Hypothalamus (tissue), 51 donors: ENCODE data around the gene TECR.
"Not testable (repeated sequence)": the region's sequence is repeated elsewhere in the genome, so short reads cannot be mapped to it uniquely, and the experiment has no call there.

ENCODE experiments used
- DNase-seq, 51 donors: peaks; one replicate each; lab custom pipeline; 2025; lab: John Stamatoyannopoulos, UW

The TECR gene

GRCh38 chr19:14529254-14530004 lies at the start of gene TECR:
TSS of gene TECR (plus strand) at chr19:14529594. CDS start at chr19:14529697, 103 bp downstream.
- DNase-seq = peak; percentile 93 to 100 (median 99)

GRCh38 chr19:14479975-14480699 lies 49.3 kb upstream of the TECR start:
- DNase-seq = peak in 6 of 51 donors; percentile 5 to 37 (median 20)

DNA sequence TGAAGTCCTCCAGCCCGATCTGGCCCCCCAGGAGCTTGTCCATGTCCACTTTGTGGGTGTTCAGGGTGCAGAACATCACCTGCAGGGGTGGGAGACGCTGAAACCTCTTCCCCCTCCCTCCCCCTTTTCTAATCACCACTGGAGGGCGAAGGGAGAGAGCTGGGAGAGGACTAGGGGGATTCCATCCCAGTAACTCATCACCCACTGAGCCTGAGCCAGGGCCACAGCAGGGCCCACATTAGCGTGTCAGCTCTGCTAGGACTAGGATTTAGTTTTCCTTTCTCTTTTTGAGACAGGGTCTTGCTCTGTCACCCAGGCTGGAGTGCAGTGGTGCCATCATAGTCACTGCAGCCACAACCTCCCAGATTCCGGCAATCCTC lies 48.7 kb upstream of the TECR start:
- no peak for DNase-seq

DNA sequence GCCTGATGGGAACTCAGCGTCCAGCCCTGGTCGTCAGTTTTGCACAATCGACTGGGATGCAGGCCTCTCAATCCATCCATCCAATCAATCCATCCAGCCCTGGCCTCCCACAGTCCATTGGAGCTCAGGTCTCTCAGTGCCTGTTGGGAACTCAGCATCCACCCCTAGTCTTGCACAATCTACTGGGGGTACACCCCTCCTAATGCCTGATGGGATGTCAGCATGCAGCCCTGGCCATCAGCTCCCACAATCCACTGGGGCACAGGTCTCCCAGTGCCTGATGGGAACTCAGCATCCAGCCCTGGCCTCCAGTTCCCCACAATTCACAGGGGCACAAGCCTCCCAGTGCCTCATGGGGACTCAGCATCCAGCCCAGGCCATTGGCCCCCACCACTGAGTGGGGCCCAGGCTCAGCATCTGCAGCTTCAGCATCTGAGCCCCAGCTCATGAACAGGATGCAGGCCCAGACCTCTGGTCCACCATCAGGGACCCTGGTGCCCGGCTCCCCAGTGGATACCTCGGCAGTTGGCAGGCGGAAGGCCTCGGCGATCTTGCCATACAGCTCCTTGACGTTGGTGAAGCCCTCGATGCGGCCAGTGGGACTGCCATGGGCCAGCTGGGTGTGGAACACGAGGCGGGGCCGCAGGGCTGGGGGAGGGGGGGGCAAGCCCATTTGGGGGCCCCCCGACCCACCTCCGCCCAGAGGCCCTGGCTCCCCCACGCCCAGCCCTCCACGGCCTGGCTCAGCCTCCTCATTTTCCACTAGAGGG lies 47.0 kb upstream of the TECR start:
- no peak for DNase-seq

DNA sequence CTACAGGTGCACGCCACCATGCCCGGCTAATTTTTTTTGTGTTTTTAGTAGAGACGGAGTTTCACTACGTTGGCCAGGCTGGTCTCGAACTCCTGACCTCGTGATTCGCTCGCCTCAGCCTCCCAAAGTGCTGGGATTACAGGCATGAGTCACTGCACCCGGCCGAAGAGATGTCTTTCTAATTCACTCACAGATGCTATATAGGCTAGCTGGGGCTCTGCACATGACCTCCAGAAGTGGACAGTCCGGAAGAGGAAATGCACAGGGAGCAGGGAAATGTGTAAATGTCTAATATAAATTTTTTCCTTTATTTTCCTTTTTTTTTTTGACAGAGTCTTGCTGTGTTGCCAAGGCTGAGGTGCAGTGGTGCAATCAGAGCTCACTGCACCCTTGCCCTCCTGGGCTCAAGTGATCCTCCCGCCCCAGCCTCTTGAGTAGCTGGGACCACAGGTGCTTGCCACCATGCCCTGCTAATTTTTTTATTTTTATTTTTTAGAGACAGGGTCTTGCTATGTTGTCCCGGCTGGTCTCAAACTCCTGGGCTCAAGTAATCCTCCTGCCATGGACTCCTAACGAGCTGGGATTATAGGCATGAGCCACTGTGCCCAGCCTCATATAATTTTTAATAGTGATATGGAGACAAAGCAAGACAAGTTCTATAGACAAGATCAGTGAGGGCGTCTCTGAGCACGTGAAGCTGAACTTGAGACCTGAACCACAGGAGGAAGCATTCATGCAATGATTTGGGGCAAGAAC lies 41.8 kb upstream of the TECR start:
- DNase-seq = no peak

GRCh38 chr19:14492756-14493337 lies 36.5 kb upstream of the TECR start:
- DNase-seq = no peak

- no peak for DNase-seq
Measured at GRCh38 chr19:14494411-14494810, 35.0 kb upstream of the TECR start.

GRCh38 chr19:14494910-14495671 lies 34.3 kb upstream of the TECR start:
- peak in 1 of 51 donors; percentile 11 for DNase-seq

- no peak for DNase-seq
Measured at GRCh38 chr19:14495672-14496028, 33.7 kb upstream of the TECR start.

- peak; percentile 88 to 99 (median 97) for DNase-seq
Measured at GRCh38 chr19:14496029-14496833, 33.2 kb upstream of the TECR start, which contains the start of gene GIPC1. TSS of gene GIPC1 (minus strand) at chr19:14496127. CDS start at chr19:14482976, 13,151 bp downstream.

- DNase-seq = no peak
Measured at GRCh38 chr19:14496834-14497227, 32.6 kb upstream of the TECR start.

DNA sequence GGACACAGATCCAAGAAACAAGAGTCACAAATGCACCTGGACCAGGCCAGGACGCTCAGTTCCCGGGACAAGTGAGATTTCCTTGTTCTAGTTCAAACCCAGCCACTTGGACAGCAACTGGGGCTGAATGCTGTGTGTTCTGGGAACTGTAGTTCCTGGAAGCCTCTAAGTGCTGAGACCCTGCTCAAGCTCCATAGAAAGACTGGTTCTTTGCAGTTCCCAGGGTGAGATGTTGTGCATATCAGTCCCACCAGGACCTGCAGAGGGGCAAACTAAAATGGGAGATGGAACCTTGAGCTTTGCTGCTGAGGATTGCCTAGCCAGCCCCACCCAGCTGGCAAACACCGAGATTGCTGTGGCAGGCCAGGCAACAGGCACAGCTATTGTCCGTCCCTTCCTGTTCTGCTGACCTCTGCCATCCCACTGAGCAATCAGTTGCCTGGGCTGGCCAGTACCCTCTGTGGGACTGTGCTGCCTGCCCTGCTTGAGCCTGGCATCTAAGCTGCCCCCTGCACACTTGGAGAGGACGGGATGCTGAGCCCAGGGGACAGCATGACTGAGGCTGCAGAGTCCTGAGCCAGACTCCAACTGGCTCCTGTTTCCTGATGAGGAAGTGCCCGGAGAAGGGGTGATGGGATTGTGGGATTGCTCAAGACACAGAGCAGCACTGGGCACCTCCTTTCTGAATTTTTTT lies 32.0 kb upstream of the TECR start:
- DNase-seq = peak in 42 of 51 donors; percentile 17 to 83 (median 51)

DNA sequence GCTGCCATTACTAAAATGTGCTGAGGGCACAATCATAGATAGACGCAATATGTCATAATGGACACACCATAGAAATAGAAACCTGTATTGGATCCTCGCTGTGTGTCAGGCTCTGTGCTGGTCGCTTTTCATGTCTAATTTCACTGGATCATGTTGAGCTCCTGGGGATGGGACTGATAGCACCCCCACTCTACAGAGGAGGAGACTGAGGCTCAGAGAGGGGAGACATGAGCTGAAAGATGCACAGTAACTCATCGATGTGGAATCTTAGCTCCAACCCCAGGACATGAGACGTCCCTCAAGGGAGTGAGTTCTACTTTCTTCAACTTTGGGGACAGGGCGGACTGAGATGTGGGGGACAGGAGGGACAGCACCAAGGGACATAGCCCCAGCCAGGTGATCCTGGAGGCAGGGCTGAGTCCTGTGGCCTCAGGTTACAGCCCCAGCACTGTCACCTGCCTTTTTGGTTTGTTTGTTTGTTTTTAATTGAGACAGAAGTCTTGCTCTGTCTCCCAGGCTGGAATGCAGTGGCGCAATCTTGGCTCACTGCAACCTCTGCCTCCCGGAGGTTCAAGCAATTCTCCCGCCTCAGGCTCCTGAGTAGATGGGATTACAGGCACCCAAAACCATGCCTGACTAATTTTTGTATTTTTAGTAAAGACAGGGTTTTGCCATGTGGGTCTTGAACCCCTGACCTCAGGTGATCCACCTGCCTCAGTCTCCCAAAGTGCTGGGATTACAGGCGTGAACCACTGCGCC lies 26.9 kb upstream of the TECR start:
- DNase-seq = no peak

DNA sequence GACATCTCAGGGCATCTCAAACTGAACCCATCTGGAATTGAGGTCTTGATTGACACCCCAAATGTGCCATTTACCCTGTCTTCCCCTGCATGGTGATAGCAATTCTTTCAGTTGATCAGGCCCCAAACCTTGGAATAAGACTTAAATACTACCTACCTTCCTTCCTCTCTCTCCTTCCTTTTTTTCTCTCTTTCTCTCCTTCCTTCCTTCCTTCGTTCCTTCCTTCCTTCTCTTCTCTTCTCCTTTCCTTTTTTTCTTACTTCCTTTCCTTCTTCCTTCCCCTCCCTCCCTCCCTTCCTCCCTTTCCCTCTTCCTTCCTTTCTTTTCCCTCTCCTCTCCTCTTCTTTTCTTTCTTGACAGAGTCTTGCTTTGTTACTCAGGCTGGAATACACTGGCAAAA lies 26.1 kb upstream of the TECR start:
- no peak for DNase-seq

DNA sequence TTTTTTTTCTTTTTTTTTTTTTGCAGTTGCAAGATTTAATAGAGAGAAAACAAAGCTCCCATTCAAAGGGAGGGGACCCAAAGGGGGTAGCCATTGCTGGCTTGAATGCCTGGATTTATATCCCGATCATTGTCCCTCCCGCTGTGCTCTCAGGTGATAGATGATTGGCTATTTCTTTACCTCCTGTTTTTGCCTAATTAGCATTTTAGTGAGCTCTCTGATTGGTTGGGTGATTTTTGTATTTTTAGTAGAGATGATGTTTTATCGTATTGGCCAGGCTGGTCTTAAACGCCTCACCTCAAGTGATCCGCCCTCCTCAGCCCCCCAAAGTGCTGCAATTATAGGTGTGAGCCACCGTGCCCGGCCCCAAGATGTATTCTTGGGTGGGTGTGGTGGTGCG lies 24.8 kb upstream of the TECR start:
- not testable (repeated sequence) for DNase-seq

DNA sequence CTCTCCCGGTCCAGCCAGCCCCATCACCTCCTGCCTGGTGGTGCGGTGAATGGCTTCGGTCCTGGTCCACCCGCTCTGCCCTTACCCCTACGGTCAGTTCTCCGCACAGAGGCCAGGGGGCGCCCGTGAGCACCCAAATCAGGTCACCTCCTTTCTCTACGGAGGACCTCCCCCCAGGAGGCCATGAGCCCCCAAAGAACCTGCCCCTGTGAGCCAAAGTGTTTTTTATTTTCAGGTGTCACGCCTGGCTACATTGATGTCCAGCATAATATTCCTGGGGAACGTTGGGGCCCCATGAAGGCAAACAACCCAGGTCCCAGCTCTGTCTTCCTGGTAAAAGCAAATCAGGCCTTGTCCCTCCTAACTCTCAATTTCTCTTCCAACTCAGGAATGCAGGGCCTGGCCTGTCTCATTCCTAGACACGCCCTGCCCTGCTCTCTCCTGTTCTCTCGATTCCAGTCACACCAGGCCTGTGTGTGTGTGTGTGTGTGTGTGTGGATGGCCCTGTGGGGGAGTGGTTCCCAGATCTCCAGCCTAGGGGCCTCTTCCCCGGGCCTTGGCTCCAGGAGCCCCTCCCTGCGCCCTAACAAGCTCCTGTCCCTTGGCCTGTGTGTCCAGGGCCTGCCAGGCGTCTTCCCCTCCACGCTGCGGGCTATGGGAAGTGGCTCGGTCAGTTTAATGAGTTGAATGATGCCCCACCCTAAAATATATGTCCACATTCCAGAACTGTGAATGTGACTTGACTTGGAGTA lies 23.7 kb upstream of the TECR start:
- peak in 13 of 51 donors; percentile 2 to 42 (median 21) for DNase-seq
